WTC11 (cell line): ENCODE measurements around the gene LTB. TPM values are rescaled to one million over a fixed set of nuclear protein-coding genes. Genes with fewer than 3 reads are reported as not detected.
A peak's percentile ranks its signal among the peaks of the same experiment; 100 is the strongest.

Source experiments
- ATAC-seq: fragments of 200-7000 bp; cut with Tn5 transposase; 2 replicates; pipeline ENCODE4 v1.10.0; 2021; ENCODE audit warnings: mild to moderate bottlenecking, moderate library complexity
- CTCF ChIA-PET: fragments of 300-600 bp; sonication (Branson Sonifier 250); formaldehyde crosslinking; loops from one replicate; lab custom pipeline; 2021; ENCODE audit warnings: antibody characterized with exemption; lab: Charles Lee
- POLR2A ChIA-PET: fragments of 350-600 bp; sonication (Branson Sonifier 250); formaldehyde crosslinking; loops from one replicate; lab custom pipeline; 2021; ENCODE audit warnings: antibody characterized with exemption; lab: Charles Lee
- DNase-seq: peaks from one replicate; pipeline ENCODE4 v3.0.0; 2021; ENCODE audit warnings: low spot score
- H3K27ac Mint-ChIP-seq: 2 replicates; pipeline ENCODE4 v1.8.0; 2021; ENCODE audit warnings: mixed read lengths
- H3K27me3 Mint-ChIP-seq: 2 replicates; pipeline ENCODE4 v1.8.0; 2021; ENCODE audit warnings: low read depth, mild to moderate bottlenecking, moderate library complexity, mixed read lengths
- H3K36me3 Mint-ChIP-seq: 2 replicates; pipeline ENCODE4 v1.8.0; 2021; ENCODE audit warnings: mixed read lengths
- H3K4me1 Mint-ChIP-seq: 2 replicates; pipeline ENCODE4 v1.8.0; 2022; ENCODE audit warnings: mixed read lengths
- H3K4me3 Mint-ChIP-seq: 2 replicates; pipeline ENCODE4 v1.8.0; 2021; ENCODE audit warnings: mild to moderate bottlenecking, moderate library complexity, mixed read lengths
- H3K9me3 Mint-ChIP-seq: 2 replicates; pipeline ENCODE4 v1.8.0; 2021; ENCODE audit warnings: mixed read lengths
- ATF6 ChIP-seq: sonication (generic); formaldehyde crosslinking; IDR thresholded peaks from 2 replicates; pipeline ENCODE4 v1.8.1; 2023; ENCODE audit warnings: mild to moderate bottlenecking, missing genetic modification reagents
- E2F4 ChIP-seq: sonication (generic); formaldehyde crosslinking; IDR thresholded peaks from 2 replicates; pipeline ENCODE4 v1.8.1; 2022; ENCODE audit warnings: low read depth, mild to moderate bottlenecking, moderate library complexity, missing genetic modification reagents, borderline replicate concordance
- ERG ChIP-seq: fragments of 250-450 bp; sonication (Bioruptor Pico); IDR thresholded peaks from 2 replicates; pipeline ENCODE4 v1.8.0; 2021; ENCODE audit warnings: mild to moderate bottlenecking
- FOXJ3 ChIP-seq: sonication (generic); formaldehyde crosslinking; IDR thresholded peaks from 2 replicates; pipeline ENCODE4 v1.9.0; 2021; ENCODE audit warnings: missing genetic modification reagents, mild to moderate bottlenecking, borderline replicate concordance
- FOXP1 ChIP-seq: sonication (generic); formaldehyde crosslinking; IDR thresholded peaks from 2 replicates; pipeline ENCODE4 v1.8.0; 2022; ENCODE audit warnings: missing genetic modification reagents, mild to moderate bottlenecking, moderate library complexity, borderline replicate concordance
- GTF2I ChIP-seq: fragments of 250-450 bp; sonication (Bioruptor Pico); conservative IDR thresholded peaks from 2 replicates; pipeline ENCODE4 v1.4.0; 2021; ENCODE audit warnings: mild to moderate bottlenecking
- HMGXB4 ChIP-seq: sonication (generic); formaldehyde crosslinking; IDR thresholded peaks from 2 replicates; pipeline ENCODE4 v1.8.1; 2023; ENCODE audit warnings: mild to moderate bottlenecking, moderate library complexity, missing genetic modification reagents
- JUN ChIP-seq: sonication (generic); formaldehyde crosslinking; IDR thresholded peaks from 2 replicates; pipeline ENCODE4 v1.8.0; 2023; ENCODE audit warnings: mild to moderate bottlenecking, missing genetic modification reagents
- KAT7 ChIP-seq: sonication (generic); formaldehyde crosslinking; IDR thresholded peaks from 2 replicates; pipeline ENCODE4 v1.8.1; 2023; ENCODE audit warnings: missing genetic modification reagents, mild to moderate bottlenecking, borderline replicate concordance
- MLX ChIP-seq: sonication (generic); formaldehyde crosslinking; IDR thresholded peaks from 2 replicates; pipeline ENCODE4 v1.8.1; 2023; ENCODE audit warnings: mild to moderate bottlenecking, missing genetic modification reagents, moderate library complexity
- MYBL2 ChIP-seq: sonication (generic); formaldehyde crosslinking; IDR thresholded peaks from 2 replicates; pipeline ENCODE4 v1.8.1; 2023; ENCODE audit warnings: mild to moderate bottlenecking, moderate library complexity, missing genetic modification reagents
- RELA ChIP-seq: sonication (generic); formaldehyde crosslinking; IDR thresholded peaks from 2 replicates; pipeline ENCODE4 v1.8.1; 2022; ENCODE audit warnings: missing genetic modification reagents, mild to moderate bottlenecking, borderline replicate concordance
- SOX15 ChIP-seq: fragments of 250-450 bp; sonication (Bioruptor Pico); IDR thresholded peaks from 2 replicates; pipeline ENCODE4 v1.9.0; 2021; ENCODE audit warnings: mild to moderate bottlenecking
- ZMAT4 ChIP-seq: fragments of 250-450 bp; sonication (Bioruptor Pico); IDR thresholded peaks from 2 replicates; pipeline ENCODE4 v1.9.0; 2021; ENCODE audit warnings: mild to moderate bottlenecking
- ZNF138 ChIP-seq: sonication (generic); formaldehyde crosslinking; conservative IDR thresholded peaks from 2 replicates; pipeline ENCODE4 v1.8.1; 2022; ENCODE audit warnings: mild to moderate bottlenecking, moderate library complexity, missing genetic modification reagents
- ZNF671 ChIP-seq: fragments of 250-450 bp; sonication (Bioruptor Pico); IDR thresholded peaks from 2 replicates; pipeline ENCODE4 v1.8.0; 2021; ENCODE audit warnings: mild to moderate bottlenecking
- total RNA-seq: library from RNA; stranded (reverse); gene quantifications from 3 replicates; pipeline ENCODE4 v1.2.3, GENCODE V29; 2021
- TF ChIP-seq, protein P1 (sequence below): fragments of 250-450 bp; sonication (Bioruptor Pico); IDR thresholded peaks from 2 replicates; pipeline ENCODE4 v1.9.0; 2021; ENCODE audit warnings: mild to moderate bottlenecking, borderline replicate concordance
- TF ChIP-seq, protein P2 (sequence below): sonication (generic); formaldehyde crosslinking; IDR thresholded peaks from 2 replicates; pipeline ENCODE4 v1.8.1; 2023; ENCODE audit warnings: mild to moderate bottlenecking, missing genetic modification reagents, moderate library complexity

LTB gene
- total RNA-seq, 1 experiment from 2014 or later: 1.3 TPM

DNA sequence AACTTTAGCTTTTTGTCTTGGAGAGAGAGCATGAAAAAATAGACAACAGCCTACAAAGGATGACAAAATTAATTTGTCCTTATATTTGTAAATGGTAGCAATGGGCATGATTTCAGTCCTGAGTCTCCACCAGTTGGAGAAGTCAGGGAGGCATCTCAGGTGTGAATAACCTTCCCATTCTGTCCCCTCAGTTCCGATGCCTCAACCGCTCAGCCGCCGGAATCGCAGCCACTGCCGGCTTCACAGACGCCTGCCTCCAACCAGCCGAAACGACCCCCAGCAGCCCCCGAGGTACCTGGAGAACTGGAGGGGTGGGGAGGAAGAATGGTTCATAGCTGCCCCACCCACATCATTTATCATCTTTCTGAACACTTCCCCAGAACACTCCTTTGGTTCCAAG lies 41.8 kb upstream of the LTB start (continued):
- TF ChIP-seq, protein P1, sequence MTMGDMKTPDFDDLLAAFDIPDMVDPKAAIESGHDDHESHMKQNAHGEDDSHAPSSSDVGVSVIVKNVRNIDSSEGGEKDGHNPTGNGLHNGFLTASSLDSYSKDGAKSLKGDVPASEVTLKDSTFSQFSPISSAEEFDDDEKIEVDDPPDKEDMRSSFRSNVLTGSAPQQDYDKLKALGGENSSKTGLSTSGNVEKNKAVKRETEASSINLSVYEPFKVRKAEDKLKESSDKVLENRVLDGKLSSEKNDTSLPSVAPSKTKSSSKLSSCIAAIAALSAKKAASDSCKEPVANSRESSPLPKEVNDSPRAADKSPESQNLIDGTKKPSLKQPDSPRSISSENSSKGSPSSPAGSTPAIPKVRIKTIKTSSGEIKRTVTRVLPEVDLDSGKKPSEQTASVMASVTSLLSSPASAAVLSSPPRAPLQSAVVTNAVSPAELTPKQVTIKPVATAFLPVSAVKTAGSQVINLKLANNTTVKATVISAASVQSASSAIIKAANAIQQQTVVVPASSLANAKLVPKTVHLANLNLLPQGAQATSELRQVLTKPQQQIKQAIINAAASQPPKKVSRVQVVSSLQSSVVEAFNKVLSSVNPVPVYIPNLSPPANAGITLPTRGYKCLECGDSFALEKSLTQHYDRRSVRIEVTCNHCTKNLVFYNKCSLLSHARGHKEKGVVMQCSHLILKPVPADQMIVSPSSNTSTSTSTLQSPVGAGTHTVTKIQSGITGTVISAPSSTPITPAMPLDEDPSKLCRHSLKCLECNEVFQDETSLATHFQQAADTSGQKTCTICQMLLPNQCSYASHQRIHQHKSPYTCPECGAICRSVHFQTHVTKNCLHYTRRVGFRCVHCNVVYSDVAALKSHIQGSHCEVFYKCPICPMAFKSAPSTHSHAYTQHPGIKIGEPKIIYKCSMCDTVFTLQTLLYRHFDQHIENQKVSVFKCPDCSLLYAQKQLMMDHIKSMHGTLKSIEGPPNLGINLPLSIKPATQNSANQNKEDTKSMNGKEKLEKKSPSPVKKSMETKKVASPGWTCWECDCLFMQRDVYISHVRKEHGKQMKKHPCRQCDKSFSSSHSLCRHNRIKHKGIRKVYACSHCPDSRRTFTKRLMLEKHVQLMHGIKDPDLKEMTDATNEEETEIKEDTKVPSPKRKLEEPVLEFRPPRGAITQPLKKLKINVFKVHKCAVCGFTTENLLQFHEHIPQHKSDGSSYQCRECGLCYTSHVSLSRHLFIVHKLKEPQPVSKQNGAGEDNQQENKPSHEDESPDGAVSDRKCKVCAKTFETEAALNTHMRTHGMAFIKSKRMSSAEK (CRISPR knock-in tag): no peak
- TF ChIP-seq ATF6 (no peak), E2F4 (no peak), FOXJ3 (no peak), MLX (CRISPR knock-in tag) (no peak)
- TF ChIP-seq, all 79 proteins: peak for 0

DNA sequence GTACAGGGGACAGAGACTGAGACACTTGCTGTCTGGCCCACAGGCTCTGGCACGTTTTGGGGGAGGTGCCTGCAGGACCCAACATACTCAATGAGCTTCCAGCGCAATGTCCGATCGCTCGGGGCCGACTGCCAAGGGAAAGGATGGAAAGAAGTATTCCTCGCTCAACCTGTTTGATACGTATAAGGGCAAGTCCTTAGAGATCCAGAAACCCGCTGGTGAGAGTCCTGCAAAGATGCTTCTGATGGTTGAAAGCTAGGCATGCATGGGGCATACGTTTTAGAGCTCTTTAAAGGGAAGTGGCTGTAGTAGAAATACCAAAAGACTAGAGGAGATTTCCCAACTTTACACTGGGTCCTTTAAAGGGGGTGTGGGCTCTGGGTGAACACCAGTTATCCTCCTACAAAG lies 40.5 kb upstream of the LTB start:
- no peaks in the 10 kb centered on the region; the same call in 1 of the 2 replicates for H3K27me3 Mint-ChIP-seq
- ATAC-seq: no peak
- peak overlapping the region; percentile 92 for H3K4me3 Mint-ChIP-seq
- H3K27ac Mint-ChIP-seq: peak overlapping the region; percentile 95
- DNase-seq: no peak
- peaks cover 13% of the 10 kb centered on the region for H3K4me1 Mint-ChIP-seq
- CTCF ChIA-PET: interaction anchor here (0.7 to 2.1 kb wide), 4 partner anchors 24 to 147 kb away, joined by 3 to 16 read pairs (median 4); partner anchors contain the start of genes ATP6V1G2 and NFKBIL1
- TF ChIP-seq ERG (CRISPR knock-in tag): no peak
- TF ChIP-seq ZMAT4: no peak
- no peak for TF ChIP-seq GTF2I (CRISPR knock-in tag)
- TF ChIP-seq HMGXB4 (CRISPR knock-in tag): no peak
- no peak for TF ChIP-seq RELA (CRISPR knock-in tag)
- TF ChIP-seq, protein P2, sequence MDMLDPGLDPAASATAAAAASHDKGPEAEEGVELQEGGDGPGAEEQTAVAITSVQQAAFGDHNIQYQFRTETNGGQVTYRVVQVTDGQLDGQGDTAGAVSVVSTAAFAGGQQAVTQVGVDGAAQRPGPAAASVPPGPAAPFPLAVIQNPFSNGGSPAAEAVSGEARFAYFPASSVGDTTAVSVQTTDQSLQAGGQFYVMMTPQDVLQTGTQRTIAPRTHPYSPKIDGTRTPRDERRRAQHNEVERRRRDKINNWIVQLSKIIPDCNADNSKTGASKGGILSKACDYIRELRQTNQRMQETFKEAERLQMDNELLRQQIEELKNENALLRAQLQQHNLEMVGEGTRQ: no peak
- TF ChIP-seq SOX15 (CRISPR knock-in tag): no peak
- TF ChIP-seq KAT7 (CRISPR knock-in tag): no peak
- TF ChIP-seq JUN (CRISPR knock-in tag): no peak
- no peak for TF ChIP-seq ZNF671 (CRISPR knock-in tag)
- no peak for TF ChIP-seq FOXP1 (CRISPR knock-in tag)
- no peak for TF ChIP-seq FOXJ3
- no peak for TF ChIP-seq MYBL2 (CRISPR knock-in tag)
- TF ChIP-seq ZNF138: no peak
- POLR2A ChIA-PET: interaction anchor here (0.6 to 1.9 kb wide), 6 partner anchors 16 to 568 kb away, joined by 3 to 8 read pairs (median 7); partner anchors contain the start of genes ATP6V1G2, BAG6 and DDX39B
- H3K9me3 Mint-ChIP-seq: no peaks in the 10 kb centered on the region
- peaks cover 63% of the 10 kb centered on the region for H3K36me3 Mint-ChIP-seq
